Smooth muscle cell (in vitro differentiated cells): ENCODE results near the gene LRP1B. TPM values are rescaled to one million over a fixed set of nuclear protein-coding genes. Genes with fewer than 3 reads are reported as not detected.

Experiments
- DNase-seq: peaks from one replicate; lab custom pipeline; 2025; ENCODE audit not compliant: unreplicated experiment; lab: John Stamatoyannopoulos, UW
- H2AFZ ChIP-seq: fragments of 200-600 bp; sonication (generic); 2 replicates; pipeline ENCODE4 v1.6.0; 2016; ENCODE audit warnings: antibody characterized with exemption, low read depth, mild to moderate bottlenecking
- H3F3A ChIP-seq: fragments of 200-600 bp; sonication (generic); 2 replicates; pipeline ENCODE4 v1.6.0; 2017; ENCODE audit warnings: antibody characterized with exemption, low read depth
- H3K27ac ChIP-seq: fragments of 200-600 bp; sonication (generic); 2 replicates; pipeline ENCODE4 v1.5.1; 2016; ENCODE audit warnings: low read depth, mild to moderate bottlenecking
- H3K27me3 ChIP-seq: fragments of 200-600 bp; sonication (generic); 2 replicates; pipeline ENCODE4 v1.6.1; 2016; ENCODE audit warnings: low read depth, mild to moderate bottlenecking
- H3K36me3 ChIP-seq: fragments of 200-600 bp; sonication (generic); 2 replicates; pipeline ENCODE4 v1.5.1; 2016; ENCODE audit warnings: low read depth
- H3K4me1 ChIP-seq: fragments of 200-600 bp; sonication (generic); 2 replicates; pipeline ENCODE4 v1.5.1; 2016; ENCODE audit warnings: low read depth
- H3K4me2 ChIP-seq: fragments of 200-600 bp; sonication (generic); 2 replicates; pipeline ENCODE4 v1.6.0; 2016; ENCODE audit warnings: mild to moderate bottlenecking
- H3K4me3 ChIP-seq: fragments of 200-600 bp; sonication (generic); 2 replicates; pipeline ENCODE4 v1.5.1; 2016; ENCODE audit warnings: mild to moderate bottlenecking
- H3K79me2 ChIP-seq: fragments of 200-600 bp; sonication (generic); 2 replicates; pipeline ENCODE4 v1.6.0; 2016; ENCODE audit warnings: low read depth, mild to moderate bottlenecking
- H3K9ac ChIP-seq: fragments of 200-600 bp; sonication (generic); 2 replicates; pipeline ENCODE4 v1.6.0; 2016; ENCODE audit warnings: low read depth
- H3K9me3 ChIP-seq: fragments of 200-600 bp; sonication (generic); replicated peaks from 2 replicates; pipeline ENCODE4 v1.5.1; 2016; ENCODE audit warnings: low read depth
- H4K20me1 ChIP-seq: fragments of 200-600 bp; sonication (generic); 2 replicates; pipeline ENCODE4 v1.6.0; 2016; ENCODE audit warnings: low read depth
- CTCF ChIP-seq: fragments of 200-600 bp; sonication (generic); IDR thresholded peaks from 2 replicates; pipeline ENCODE4 v1.5.1; 2017; ENCODE audit warnings: borderline replicate concordance, mild to moderate bottlenecking, antibody characterized with exemption; ENCODE audit not compliant: insufficient read depth, poor library complexity, severe bottlenecking
- WGBS: methylation state at CpG from one replicate; pipeline ENCODE4 v1.1.7; 2016; ENCODE audit warnings: low lambda C conversion rate; 5-methylcytosine and 5-hydroxymethylcytosine counted together
- polyA plus RNA-seq: library from polyadenylated mRNA; unstranded; fragments of >200 nt; fragmentation: Nextera tagmentation; extraction: Ambion mirVana; gene quantifications from 2 replicates; pipeline ENCODE4 v1.2.1, GENCODE V29; 2016
- total RNA-seq: library from RNA; depleted of rRNA; stranded (reverse); fragments of >200 nt; gene quantifications from 2 replicates; pipeline ENCODE4 v1.2.3, GENCODE V29; 2014

Gene LRP1B
- total and polyA plus RNA-seq, 2 experiments from 2014 or later = 0.08 to 2.9 TPM

GRCh38 chr2:141579071-141579470, 551.7 kb downstream of the LRP1B start:
- H3K4me1 ChIP-seq = no peaks in the 10 kb centered on the region
- H3K4me3 ChIP-seq = no peak overlapping the region
- H3K4me2 ChIP-seq = no peak overlapping the region
- H3K27me3 ChIP-seq = no peaks in the 10 kb centered on the region
- TF ChIP-seq CTCF = no peak
- 94% methylated on average over 5 of the region's 5 CpGs for WGBS
- H4K20me1 ChIP-seq = no peaks in the 10 kb centered on the region
- H3K27ac ChIP-seq = no peak overlapping the region
- no peaks in the 10 kb centered on the region for H3K79me2 ChIP-seq
- no peak overlapping the region for H3K9ac ChIP-seq
- no peaks in the 10 kb centered on the region for H3K36me3 ChIP-seq
- H3K9me3 ChIP-seq = no peaks in the 10 kb centered on the region
- no peak for DNase-seq
- no peak overlapping the region for H2AFZ ChIP-seq
- H3F3A ChIP-seq = no peaks in the 10 kb centered on the region

GRCh38 chr2:141570474-141571131, 560.2 kb downstream of the LRP1B start:
- Histone ChIP-seq H2AFZ (no peak overlapping the region), H3K79me2 (no peaks in the 10 kb centered on the region), H3K36me3 (no peaks in the 10 kb centered on the region), H3K9me3 (no peaks in the 10 kb centered on the region), H3K4me3 (no peak overlapping the region), H3K27me3 (no peaks in the 10 kb centered on the region), H3F3A (no peaks in the 10 kb centered on the region), H3K9ac (no peak overlapping the region), H4K20me1 (no peaks in the 10 kb centered on the region), H3K4me2 (no peak overlapping the region), H3K27ac (no peak overlapping the region), H3K4me1 (no peaks in the 10 kb centered on the region)
- 58% methylated on average over 9 of the region's 10 CpGs for WGBS
- TF ChIP-seq CTCF = no peak
- no peak for DNase-seq

- Histone ChIP-seq H3K27me3 (no peaks in the 10 kb centered on the region), H3K4me3 (no peak overlapping the region), H3K4me1 (no peaks in the 10 kb centered on the region), H3K27ac (no peak overlapping the region), H3K9me3 (no peaks in the 10 kb centered on the region), H3K4me2 (no peak overlapping the region), H2AFZ (no peak overlapping the region), H4K20me1 (no peaks in the 10 kb centered on the region), H3F3A (no peaks in the 10 kb centered on the region), H3K79me2 (no peaks in the 10 kb centered on the region), H3K36me3 (no peaks in the 10 kb centered on the region), H3K9ac (no peak overlapping the region)
- no peak for DNase-seq
- TF ChIP-seq CTCF = no peak
- WGBS = 93% methylated on average over 4 of the region's 4 CpGs
Measured at GRCh38 chr2:141569941-141570340, 560.9 kb downstream of the LRP1B start.

- no peak overlapping the region for H3K27ac ChIP-seq
- H4K20me1 ChIP-seq = no peaks in the 10 kb centered on the region
- no peaks in the 10 kb centered on the region for H3K9me3 ChIP-seq
- H3F3A ChIP-seq = no peaks in the 10 kb centered on the region
- no peak overlapping the region for H3K9ac ChIP-seq
- 100% methylated on average over 3 of the region's 3 CpGs for WGBS
- DNase-seq = no peak
- H3K4me1 ChIP-seq = no peaks in the 10 kb centered on the region
- H2AFZ ChIP-seq = no peak overlapping the region
- no peaks in the 10 kb centered on the region for H3K79me2 ChIP-seq
- H3K36me3 ChIP-seq = no peaks in the 10 kb centered on the region
- no peaks in the 10 kb centered on the region for H3K27me3 ChIP-seq
- TF ChIP-seq CTCF = no peak
- no peak overlapping the region for H3K4me3 ChIP-seq
- H3K4me2 ChIP-seq = no peak overlapping the region
Measured at GRCh38 chr2:141565597-141565996, 565.2 kb downstream of the LRP1B start.
